Measurements from ENCODE around the gene RAB2B.
"Not testable (repeated sequence)": the region's sequence is repeated elsewhere in the genome, so short reads cannot be mapped to it uniquely, and the experiment has no call there.

Gene RAB2B

DNA sequence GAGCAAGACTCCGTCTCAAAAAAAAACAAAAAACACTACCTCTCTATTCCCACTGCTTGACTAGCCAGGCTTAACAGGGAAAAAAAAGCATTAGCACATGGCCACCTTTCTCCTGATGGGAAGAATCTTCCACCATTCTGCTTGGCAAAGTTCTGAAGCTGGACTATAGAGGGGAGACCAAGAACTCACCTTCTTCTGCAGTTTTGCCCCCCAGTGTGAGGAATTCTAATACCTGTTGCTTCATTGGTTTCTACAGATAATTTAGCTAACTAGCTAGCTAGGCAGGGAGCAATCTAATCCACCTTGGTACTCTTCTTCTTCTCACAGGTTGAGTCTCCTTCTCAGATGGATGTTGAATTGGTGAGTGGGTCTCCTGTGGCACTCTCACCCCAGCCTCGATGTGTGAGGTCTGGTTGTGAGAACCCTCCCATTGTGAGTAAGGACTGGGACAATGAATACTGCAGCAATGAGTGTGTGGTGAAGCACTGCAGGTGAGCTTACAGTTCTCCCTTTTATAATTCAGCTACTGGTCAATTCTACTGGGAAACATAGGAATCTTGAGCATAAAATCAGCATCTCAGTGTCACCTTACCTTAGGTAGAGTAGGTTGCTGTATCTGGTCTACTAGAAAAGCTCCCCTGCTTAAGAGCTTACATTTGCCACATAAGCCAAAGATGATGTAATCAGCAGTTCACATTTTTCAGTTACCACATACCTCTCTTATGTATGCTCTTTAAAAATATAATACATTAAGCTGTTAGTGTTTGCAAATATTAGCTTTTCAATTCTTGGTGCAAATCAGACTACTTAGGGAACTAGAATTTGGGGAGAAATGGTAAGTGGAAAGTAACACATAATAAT is 18.4 kb upstream of the RAB2B start:
- no peak for DNase-seq (ENCODE audit: low read depth in 1 of 2, low spot score in 1 of 2)

DNA sequence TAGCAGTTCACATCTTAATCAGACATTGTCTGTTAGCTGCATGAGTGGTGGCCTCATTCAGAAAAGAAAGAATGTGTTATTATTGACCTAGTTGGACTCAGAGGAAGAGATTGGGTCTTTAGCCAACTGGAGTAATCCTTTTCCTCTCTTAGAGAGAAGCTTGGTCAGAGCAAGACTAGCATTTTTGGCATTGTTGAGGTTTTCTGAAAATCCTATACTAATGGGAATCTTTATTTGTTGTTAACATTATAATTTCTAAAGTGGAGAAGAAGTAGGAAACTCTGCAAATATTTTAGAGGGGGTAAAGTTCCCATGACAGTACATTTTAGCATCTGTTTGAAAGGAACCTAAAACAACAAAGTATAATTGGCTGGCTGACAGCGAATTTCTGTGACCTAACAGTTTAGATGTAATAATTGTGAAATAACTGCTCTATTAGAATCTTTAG is 9.9 kb upstream of the RAB2B start:
- no peak for DNase-seq (ENCODE audit: low read depth in 1 of 2, low spot score in 1 of 2)

DNA sequence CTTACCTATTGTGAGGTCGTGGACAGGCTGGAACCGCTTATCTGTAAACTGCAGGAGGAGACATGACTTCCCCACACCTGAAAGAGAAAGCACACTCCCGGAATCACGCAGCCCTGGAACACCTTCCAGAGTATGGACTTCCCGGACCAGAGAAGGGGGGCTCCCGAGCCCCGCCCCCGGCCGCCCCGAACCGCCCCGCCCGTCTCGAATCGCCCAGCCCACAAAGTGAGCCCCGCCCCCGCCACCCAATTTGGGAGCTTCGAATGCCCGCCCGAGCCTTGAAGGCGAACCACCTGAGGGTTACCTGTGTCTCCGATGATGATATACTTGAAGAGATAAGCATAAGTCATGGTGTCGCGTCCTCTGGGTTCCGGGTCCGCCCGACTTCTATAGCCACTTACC is 235 bp downstream of the RAB2B start:
- peak; percentile 67 to 76 for DNase-seq (ENCODE audit: low read depth in 1 of 2, low spot score in 1 of 2)

DNA sequence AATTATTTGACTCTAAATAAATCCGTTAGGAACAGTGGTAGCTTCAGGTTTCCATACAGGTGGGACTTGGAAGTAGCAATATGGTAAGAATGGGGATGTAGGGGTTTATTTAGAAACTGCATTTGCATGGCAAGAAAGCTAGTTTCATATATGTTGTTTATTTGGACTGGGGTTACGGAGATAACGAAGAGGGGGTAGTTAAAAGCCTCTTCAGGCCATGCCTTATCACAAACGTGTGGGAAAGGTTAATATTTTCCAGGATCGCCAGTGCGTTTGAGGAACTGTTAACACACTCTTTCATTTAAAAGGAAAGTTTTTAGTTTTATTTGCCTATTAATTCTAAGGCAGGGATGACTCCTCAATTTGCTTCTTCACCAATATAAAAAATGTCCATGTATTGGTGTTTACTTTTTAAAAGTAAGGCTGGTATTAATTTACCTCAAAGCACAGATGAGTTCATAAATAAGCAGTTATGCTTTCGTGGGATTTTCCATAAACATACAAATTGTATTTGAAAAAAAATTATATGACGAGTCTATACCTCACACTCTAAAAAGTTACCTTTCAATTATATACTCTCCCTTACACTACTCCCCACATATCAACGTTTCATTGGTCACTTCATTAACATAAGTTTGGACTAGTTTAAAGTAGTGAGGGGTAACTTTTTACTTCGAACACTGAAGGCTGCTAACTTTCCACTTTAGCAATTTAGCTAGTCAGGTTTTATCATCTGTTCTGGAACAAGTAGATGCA is 814 bp downstream of the RAB2B start:
- DNase-seq (ENCODE audit: low read depth in 1 of 2, low spot score in 1 of 2), result no peak

DNA sequence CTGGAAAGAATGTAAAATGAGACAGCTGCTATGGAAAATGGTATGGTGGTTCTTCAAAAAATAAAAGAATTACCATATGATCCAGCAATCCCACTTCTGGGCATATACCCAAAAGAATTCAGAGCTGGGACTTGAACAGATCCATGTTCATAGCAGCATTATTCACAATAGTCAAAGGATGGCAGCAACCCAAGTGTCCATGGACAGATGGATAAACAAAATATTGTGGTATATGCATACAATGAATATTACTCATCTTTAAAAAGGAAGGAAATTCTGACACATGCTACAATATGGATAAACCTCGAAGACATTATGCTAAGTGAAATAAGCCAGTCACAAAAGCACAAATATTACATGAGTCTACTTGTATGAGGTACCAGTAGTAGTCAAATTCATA is 9.1 kb downstream of the RAB2B start:
- no peak for DNase-seq (ENCODE audit: low read depth in 1 of 2, low spot score in 1 of 2)

DNA sequence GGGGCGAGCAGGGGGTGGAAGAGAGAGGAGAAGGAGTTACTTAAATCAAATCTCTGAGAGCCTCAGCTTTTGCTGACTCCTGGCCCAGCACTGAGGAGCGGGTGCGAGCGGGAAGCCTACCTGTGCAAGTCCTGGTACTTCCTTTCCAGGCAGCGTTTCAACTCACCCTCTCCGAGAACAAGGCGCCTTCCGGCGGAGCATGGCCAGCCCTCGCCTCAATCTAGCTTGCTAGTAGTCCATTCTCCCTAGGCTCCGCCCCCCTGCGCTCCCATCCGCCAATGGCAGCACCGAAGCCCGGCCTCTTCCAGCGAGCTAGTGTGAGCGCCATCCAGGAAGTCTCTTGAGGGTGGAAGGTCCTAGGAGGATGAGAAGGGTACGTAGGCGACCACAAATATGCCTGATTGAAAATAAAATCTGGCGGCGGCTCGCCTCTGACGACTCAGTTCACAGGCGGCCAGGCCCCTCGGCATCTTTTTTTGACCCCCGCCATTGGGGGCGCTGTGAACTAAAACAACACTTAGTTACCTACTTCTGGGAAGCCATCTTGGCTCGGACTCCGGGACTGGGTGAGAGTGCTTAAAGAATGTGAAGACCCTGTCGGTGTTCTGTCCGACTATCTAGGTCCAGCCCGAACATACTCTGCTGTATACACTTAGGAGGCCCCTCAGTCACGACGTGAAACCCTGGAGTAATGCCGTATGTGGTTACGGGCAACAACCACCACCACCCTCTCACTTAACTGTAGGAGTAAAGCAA is 20.7 kb downstream of the RAB2B start, which contains the start of gene CHD8:
TSS of gene CHD8 (minus strand) at position 212 of the 756 bp plus-strand sequence. CDS start 24,480 bp downstream, outside the sequence.
- peak; percentile 95 to 98 for DNase-seq (ENCODE audit: low read depth in 1 of 2, low spot score in 1 of 2)

DNA sequence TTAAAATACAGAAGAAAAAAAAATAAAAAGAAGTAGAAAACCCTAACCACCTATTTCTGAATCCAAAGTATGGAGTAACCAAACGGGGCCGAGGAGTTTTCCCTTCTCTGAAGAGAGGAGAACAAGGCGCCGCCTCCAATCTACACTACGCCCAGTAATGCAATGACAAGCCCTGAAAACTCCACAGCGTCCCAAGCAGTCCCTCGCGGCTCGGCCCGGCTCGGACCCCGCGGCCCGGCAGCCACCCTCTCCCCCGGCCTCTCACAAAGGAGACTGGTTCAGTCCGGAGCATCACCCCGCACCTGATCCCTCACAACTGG is 21.2 kb downstream of the RAB2B start:
- no peak for DNase-seq (ENCODE audit: low read depth in 1 of 2, low spot score in 1 of 2)

DNA sequence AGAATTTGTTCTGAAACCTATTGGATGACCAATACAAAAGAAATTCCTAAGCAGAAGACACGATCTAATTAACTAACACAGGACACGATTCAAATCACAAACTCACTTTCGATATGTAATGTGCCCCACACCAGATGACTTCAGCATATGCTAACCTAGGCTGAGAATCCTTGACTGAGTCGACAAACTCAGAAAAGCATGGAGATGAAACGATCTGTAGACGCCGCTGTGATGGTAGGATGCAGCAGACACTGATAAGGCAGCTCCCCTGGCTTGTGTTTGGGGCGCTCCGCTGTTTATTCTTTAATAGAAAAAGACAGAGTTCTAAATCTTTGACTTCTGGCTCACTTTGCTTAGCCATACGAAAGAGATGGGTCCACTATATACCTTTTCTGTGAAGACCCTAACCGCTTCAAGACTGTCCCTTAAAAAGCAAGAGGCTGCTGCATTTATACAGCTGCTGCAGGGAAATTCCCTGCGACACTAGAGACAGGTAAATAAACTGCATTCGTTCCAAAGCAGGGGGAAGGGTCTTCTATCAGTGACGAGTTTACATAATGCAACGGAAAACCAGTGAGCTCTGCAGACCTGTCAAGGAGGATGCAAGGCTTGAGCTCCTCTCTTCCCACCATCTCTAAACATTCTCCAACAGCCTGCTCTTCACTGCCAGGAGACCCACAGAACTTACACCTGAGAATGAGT is 21.8 kb downstream of the RAB2B start:
- no peak for DNase-seq (ENCODE audit: low read depth in 1 of 2, low spot score in 1 of 2)

DNA sequence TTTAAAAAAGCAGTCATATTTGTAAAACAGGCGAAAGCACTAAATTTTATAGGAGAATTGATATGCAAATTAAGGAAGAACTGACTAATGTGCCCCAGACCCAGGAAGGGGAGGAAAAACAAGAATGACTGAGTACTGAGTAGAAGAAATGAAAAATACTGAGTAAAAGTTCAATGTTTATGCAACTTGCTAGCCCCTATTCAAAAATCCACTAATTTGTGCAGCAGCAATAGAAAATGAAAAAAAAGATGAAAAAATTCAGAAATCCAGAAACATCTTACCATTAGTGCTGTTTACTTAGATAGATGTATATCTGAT is 26.9 kb downstream of the RAB2B start:
- DNase-seq (ENCODE audit: low read depth in 1 of 2, low spot score in 1 of 2), result no peak

DNA sequence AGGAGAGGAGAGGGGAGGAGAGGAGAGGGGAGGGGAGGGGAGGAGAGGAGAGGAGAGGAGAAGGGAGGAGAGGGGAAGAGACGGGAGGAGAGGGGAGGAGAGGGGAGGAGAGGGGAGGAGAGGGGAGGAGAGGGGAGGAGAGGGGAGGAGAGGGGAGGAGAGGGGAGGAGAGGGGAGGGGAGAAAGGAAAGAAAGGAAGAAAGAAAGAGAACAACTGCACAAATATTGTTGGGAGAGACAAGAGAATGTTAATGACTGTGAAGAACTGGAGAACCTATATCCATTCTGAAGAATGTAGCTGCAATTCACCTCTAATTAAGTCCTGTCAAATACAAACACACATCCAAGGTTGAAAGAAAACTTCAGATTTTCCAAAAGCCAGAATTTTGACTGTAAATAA is 34.1 kb downstream of the RAB2B start:
- DNase-seq (ENCODE audit: low read depth in 1 of 2, low spot score in 1 of 2), result not testable (repeated sequence)

DNA sequence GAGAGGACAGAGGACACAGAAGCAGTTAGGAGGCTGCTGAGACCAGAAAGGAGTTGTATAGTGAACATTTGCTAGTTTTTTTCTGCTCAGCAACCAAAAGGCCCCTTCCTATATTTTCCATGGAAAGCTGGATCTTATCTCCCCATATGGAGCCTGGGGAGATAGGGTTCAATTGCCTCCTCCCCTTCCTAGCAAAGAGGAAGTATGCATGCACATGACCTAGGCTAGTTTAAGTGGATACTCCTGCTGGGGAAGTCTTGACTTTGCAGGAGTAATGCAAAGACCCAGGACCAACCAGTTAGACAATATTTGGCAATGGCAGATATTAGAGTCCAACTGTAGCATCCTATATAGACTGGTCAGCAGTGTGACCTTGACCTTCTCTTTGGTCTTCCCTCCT is 35.9 kb downstream of the RAB2B start:
- DNase-seq (ENCODE audit: low read depth in 1 of 2, low spot score in 1 of 2), result no peak

DNA sequence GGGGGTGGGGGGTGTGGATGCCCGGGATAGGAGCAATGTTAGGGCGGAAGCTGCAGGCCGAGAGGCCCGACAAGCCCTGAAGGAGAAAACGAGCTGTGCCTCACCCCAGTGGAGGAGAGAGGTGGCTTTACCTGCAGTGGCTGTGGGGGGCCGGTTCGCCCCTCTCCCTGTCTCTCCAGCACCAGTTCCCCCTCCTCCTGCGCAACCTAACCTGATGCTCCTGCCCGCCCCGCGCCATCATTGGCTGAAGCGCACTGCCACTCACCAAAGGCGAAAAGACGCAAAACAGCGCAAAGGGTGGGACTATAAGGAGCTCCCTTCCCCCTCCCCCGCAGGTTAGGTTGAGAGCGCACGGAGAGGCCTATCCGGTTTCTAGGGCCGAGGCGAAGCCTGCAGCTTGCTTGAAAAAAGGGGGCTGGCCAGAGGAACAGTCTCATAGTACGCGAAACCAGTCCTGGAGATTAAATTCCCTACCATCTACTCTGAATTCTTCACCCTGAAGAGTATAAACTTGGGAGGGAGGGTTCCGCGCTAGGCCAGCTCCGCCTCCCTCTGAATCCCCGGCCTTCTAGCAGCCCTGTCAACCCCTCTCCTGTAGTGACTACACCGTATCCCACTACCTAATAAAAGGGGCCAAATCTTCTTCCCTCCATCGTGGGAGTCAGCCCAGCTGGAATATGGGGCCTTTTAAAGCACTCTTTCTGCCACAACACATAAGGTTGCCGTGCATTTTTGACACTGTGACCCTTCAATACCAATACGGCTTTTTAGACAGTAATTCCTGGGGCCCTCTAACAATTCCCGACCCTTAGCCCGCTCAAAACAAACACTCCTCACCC is 39.5 kb downstream of the RAB2B start:
- peak; percentile 97 to 98 for DNase-seq (ENCODE audit: low read depth in 1 of 2, low spot score in 1 of 2)

DNA sequence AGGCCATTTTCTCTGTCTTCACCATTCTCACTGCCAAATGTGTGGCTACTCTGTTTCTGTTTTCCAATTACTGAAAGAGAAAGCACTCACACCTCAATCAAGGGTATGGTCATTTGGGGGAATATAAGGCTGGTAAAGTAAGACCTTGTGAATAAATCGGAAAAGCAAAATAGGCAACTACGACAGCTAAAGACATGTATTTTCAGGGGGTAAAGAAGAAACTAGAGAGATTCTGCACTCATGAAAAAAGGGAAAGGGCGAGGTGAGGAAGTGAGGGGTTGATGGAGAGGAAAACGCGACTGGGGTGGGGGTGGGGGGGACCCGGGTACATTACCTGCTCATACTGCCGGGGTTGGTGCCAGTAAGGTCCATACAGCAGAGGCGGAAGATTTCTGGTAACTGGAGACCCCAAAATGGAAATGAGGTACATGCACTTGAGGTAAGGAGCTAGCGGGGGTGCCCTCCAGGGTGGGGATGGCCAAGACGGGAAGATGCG is 40.1 kb downstream of the RAB2B start:
- DNase-seq (ENCODE audit: low read depth in 1 of 2, low spot score in 1 of 2), result no peak

DNA sequence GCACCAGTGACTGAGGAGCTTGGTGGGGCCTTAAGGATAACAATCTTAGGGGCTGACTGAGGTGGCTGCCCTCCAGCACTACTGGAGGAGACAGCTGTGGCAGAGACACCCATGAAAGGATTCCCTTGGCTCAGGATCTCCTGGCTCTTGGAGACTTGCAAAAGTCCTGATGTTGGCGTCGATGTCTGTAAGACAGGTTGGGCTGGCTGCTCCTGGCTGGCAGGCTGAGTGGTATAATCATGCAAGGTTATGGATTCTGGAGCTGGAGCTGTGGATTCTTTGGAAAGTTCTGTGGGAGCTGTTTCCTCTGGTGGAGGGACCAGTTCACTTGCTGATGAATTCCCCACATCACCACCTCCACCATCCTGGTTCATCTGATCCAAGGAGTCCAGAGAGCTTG is 45.6 kb downstream of the RAB2B start:
- no peak for DNase-seq (ENCODE audit: low read depth in 1 of 2, low spot score in 1 of 2)

DNA sequence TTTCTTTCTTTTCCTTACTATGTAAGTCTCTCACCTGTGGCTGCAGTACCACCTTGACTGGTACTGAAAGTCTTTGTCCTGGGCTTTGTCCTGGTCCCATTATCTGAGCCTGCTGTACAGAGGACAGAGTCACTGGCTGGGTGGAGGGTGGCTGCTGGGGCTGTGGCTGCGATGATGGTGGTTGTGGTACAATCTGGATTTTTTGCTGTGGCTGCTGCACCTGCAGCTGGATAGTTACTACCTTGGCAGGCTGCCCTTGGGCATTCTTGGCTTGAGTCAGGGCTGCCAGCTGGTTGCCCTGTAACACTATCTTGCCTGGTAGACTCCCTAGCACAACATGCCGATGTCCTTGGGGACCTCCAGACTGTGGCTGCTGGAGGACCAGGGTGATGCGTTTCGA is 47.8 kb downstream of the RAB2B start:
- no peak for DNase-seq (ENCODE audit: low read depth in 1 of 2, low spot score in 1 of 2)

DNA sequence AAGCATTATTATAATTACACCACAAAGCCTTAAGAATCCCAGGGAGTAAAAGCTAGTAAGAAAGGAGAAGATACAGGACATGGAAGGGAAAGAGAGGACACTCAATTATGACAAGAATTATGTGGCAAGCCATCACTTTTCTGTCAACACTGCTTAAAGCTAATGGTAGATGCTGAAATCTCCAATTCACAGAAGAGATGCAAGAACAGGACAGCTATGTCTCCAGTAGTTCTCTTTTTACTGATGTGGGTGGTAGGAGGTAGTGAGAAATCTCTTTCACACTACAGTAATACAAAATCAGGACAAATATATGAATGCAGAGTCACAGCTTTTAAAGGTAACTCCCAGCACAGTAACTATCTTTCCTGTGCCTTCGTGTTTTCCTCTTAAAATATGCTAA is 50.1 kb downstream of the RAB2B start:
- no peak for DNase-seq (ENCODE audit: low read depth in 1 of 2, low spot score in 1 of 2)

DNA sequence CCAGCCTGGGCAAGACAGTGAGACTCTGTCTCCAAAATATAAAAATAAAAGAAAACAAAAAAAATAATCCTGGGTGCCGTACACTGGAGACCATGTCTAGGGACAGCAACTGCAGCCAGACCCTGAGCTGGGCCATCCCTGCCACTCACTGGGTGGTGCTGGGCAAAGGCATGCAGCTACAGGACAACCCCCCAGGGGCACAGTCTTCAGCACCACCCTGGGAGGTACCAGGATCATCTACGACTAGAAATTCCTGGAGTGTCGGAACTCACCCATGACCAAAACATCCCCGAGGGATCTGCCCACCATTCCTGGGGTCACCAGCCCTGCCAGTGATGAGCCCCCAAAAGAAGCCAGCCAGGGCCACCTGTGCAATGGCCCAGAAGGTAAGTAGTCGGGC is 57.2 kb downstream of the RAB2B start:
- no peak for DNase-seq (ENCODE audit: low read depth in 1 of 2, low spot score in 1 of 2)

DNA sequence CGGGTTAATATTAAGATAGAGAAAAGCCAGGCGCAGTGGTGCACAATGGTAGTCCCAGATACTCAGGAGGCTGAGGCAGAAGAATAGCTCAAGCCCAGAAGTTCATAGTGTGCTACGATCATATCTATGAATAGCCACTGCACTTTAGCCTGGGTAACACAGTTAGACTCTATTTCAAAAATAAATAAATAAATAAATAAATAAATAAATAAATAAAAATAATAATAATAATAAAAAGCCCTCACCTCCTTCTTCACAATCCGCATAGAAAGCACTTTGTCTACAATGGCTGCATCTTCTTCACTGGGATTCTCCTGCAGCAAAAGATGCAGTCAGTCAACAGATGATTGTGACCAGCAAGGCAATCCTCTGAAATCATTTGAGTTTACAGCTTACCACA is 61.4 kb downstream of the RAB2B start:
- no peak for DNase-seq (ENCODE audit: low read depth in 1 of 2, low spot score in 1 of 2)

DNA sequence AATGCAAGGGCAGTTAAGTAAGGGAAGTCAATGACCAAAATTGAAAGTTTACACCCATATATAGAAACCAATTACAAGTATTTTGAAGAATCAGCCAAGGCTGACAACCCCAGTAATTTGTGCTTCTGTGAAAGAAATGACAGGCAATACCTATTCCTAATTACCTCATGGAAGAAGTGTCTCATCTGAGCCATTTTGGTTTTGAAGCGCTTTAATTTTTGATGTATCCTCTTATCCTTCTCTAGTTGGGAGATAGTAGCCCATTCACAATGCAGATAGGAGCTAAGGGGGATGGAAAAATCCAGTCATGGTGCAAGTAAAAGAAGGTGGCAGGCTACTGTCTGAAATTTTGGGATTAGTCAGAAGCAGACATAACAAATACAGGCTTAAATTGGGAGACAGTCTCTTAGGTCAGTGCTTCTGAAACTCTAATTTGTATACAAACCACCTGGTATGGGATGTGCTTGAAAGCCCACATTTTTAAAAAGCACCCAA is 62.6 kb downstream of the RAB2B start:
- DNase-seq (ENCODE audit: low read depth in 1 of 2, low spot score in 1 of 2), result no peak

Data from stimulated activated CD4-positive, alpha-beta T cell treated with anti-CD3 and anti-CD28 coated beads, Interleukin-15, amount 100 ng/mL, for 1 hour (primary cell).